Activated CD4-positive, alpha-beta T cell treated with anti-CD3 and anti-CD28 coated beads for 4 hours (primary cell): ENCODE results near the gene GARIN5A.
"Not testable (repeated sequence)": the region's sequence is repeated elsewhere in the genome, so short reads cannot be mapped to it uniquely, and the experiment has no call there.

Experiments
- DNase-seq, 2 donors: peaks; one replicate each; pipeline ENCODE4 v3.0.0-alpha.2; 2020

Gene GARIN5A

GRCh38 chr19:50486823-50487515 lies 10.3 kb upstream of the GARIN5A start:
- DNase-seq: peak in 1 of 2 donors; percentile 37

GRCh38 chr19:50485284-50485955 lies 8.8 kb upstream of the GARIN5A start:
- no peak for DNase-seq

GRCh38 chr19:50482916-50483315 lies 6.3 kb upstream of the GARIN5A start:
- DNase-seq: no peak

GRCh38 chr19:50482271-50482855 lies 5.7 kb upstream of the GARIN5A start:
- no peak for DNase-seq

- no peak for DNase-seq
Observed at GRCh38 chr19:50481351-50482149, 4.9 kb upstream of the GARIN5A start.

- no peak for DNase-seq
Observed at GRCh38 chr19:50480281-50481111, 3.8 kb upstream of the GARIN5A start.

- DNase-seq: no peak
Observed at GRCh38 chr19:50479761-50480251, 3.2 kb upstream of the GARIN5A start.

GRCh38 chr19:50478901-50479715 lies 2.5 kb upstream of the GARIN5A start:
- no peak for DNase-seq

GRCh38 chr19:50477751-50478515 lies 1.3 kb upstream of the GARIN5A start:
- no peak for DNase-seq

- no peak for DNase-seq
Observed at GRCh38 chr19:50476907-50477238, 225 bp upstream of the GARIN5A start.

- DNase-seq: no peak
Observed at GRCh38 chr19:50475736-50476223, 868 bp downstream of the GARIN5A start.

GRCh38 chr19:50475101-50475568 lies 1.5 kb downstream of the GARIN5A start:
- no peak for DNase-seq

GRCh38 chr19:50473336-50473735 lies 3.3 kb downstream of the GARIN5A start:
- DNase-seq: not testable (repeated sequence)

GRCh38 chr19:50468818-50469217 lies 7.8 kb downstream of the GARIN5A start:
- no peak for DNase-seq

- DNase-seq: no peak
Observed at GRCh38 chr19:50467566-50467965, 9.1 kb downstream of the GARIN5A start.

GRCh38 chr19:50466706-50467039 lies 10.0 kb downstream of the GARIN5A start:
- no peak for DNase-seq

- DNase-seq: no peak
Observed at GRCh38 chr19:50465986-50466705, 10.5 kb downstream of the GARIN5A start.

- no peak for DNase-seq
Observed at GRCh38 chr19:50465000-50465399, 11.6 kb downstream of the GARIN5A start.

- no peak for DNase-seq
Observed at GRCh38 chr19:50464348-50464747, 12.3 kb downstream of the GARIN5A start.

GRCh38 chr19:50462970-50463369 lies 13.7 kb downstream of the GARIN5A start:
- no peak for DNase-seq
